IMR-90 (cell line): ENCODE data around the gene PSMB11. TPM values are rescaled to one million over a fixed set of nuclear protein-coding genes. Genes with fewer than 3 reads are reported as not detected.

Experiments
- ATAC-seq: fragments of 200-7000 bp; cut with Tn5 transposase; 2 replicates; pipeline ENCODE4 v1.9.1; 2020; ENCODE audit warnings: low read depth, mild to moderate bottlenecking, moderate library complexity
- BruUV-seq: library from RNA; stranded (reverse); fragments of 400-500 nt; replicated peaks from 2 replicates; lab custom pipeline; 2021; lab: Mats Ljungman, UMichigan
- CTCF ChIA-PET: fragments of 300-600 bp; formaldehyde crosslinking; extraction: SDS; loops from one replicate; lab custom pipeline; 2021; ENCODE audit warnings: antibody characterized with exemption; lab: Yijun Ruan, JAX
- POLR2A ChIA-PET: fragments of 300-600 bp; sonication (Branson Sonifier 250); formaldehyde crosslinking; loops from one replicate; lab custom pipeline; 2022; ENCODE audit warnings: antibody characterized with exemption; ENCODE audit not compliant: unreplicated experiment; lab: Charles Lee
- DNase-seq: peaks from one replicate; pipeline ENCODE4 v3.0.0; 2013
- H2AFZ ChIP-seq: replicated peaks from 2 replicates; pipeline ENCODE3; 2013; ENCODE audit warnings: low read length, mild to moderate bottlenecking; ENCODE audit not compliant: poor library complexity
- H2AK5ac ChIP-seq: 2 replicates; pipeline ENCODE4 v1.6.1; 2013; ENCODE audit warnings: low read depth, low read length, inconsistent platforms
- H2AK9ac ChIP-seq: replicated peaks from 2 replicates; pipeline ENCODE3; 2013; ENCODE audit warnings: mild to moderate bottlenecking, low read depth, low read length, moderate library complexity; ENCODE audit not compliant: poor library complexity
- H2BK120ac ChIP-seq: 2 replicates; pipeline ENCODE4 v1.6.1; 2013; ENCODE audit warnings: low read depth, low read length, inconsistent platforms
- H2BK15ac ChIP-seq: 3 replicates; pipeline ENCODE4 v1.6.1; 2013; ENCODE audit warnings: low read depth, low read length, inconsistent platforms
- H2BK20ac ChIP-seq: 2 replicates; pipeline ENCODE4 v1.6.1; 2013; ENCODE audit warnings: low read depth, mild to moderate bottlenecking, inconsistent platforms, low read length, moderate library complexity
- H2BK5ac ChIP-seq: 2 replicates; pipeline ENCODE4 v1.6.1; 2013; ENCODE audit warnings: mild to moderate bottlenecking, low read depth, low read length, inconsistent platforms; ENCODE audit not compliant: poor library complexity, severe bottlenecking
- H3K14ac ChIP-seq: replicated peaks from 2 replicates; pipeline ENCODE4 v1.6.1; 2013; ENCODE audit warnings: low read depth, low read length, inconsistent platforms
- H3K18ac ChIP-seq: 2 replicates; pipeline ENCODE4 v1.6.1; 2013; ENCODE audit warnings: low read depth, low read length, control low read depth
- H3K23ac ChIP-seq: 2 replicates; pipeline ENCODE4 v1.6.1; 2013; ENCODE audit warnings: low read depth, low read length, inconsistent platforms
- H3K27ac ChIP-seq: 2 replicates; pipeline ENCODE4 v1.5.1; 2013; ENCODE audit warnings: mild to moderate bottlenecking, control low read depth, low read length; ENCODE audit not compliant: insufficient read depth
- H3K27me3 ChIP-seq: 2 replicates; pipeline ENCODE4 v1.6.1; 2013; ENCODE audit warnings: low read length; ENCODE audit not compliant: control insufficient read depth, insufficient read depth
- H3K36me3 ChIP-seq: 2 replicates; pipeline ENCODE4 v1.6.1; 2013; ENCODE audit warnings: low read length, mixed read lengths; ENCODE audit not compliant: control insufficient read depth, insufficient read depth
- H3K4ac ChIP-seq: 2 replicates; pipeline ENCODE4 v1.6.1; 2013; ENCODE audit warnings: low read depth, low read length, inconsistent platforms
- H3K4me1 ChIP-seq: 2 replicates; pipeline ENCODE4 v1.6.1; 2013; ENCODE audit warnings: low read length, mixed read lengths; ENCODE audit not compliant: control insufficient read depth, insufficient read depth
- H3K4me2 ChIP-seq: 2 replicates; pipeline ENCODE4 v1.6.1; 2013; ENCODE audit warnings: low read depth, mild to moderate bottlenecking, control low read depth, low read length, moderate library complexity
- H3K4me3 ChIP-seq: 2 replicates; pipeline ENCODE4 v1.5.1; 2013; ENCODE audit warnings: low read depth, mild to moderate bottlenecking, control low read depth, low read length, moderate library complexity; ENCODE audit not compliant: insufficient read depth
- H3K56ac ChIP-seq: 2 replicates; pipeline ENCODE4 v1.6.1; 2013; ENCODE audit warnings: low read length, inconsistent platforms; ENCODE audit not compliant: insufficient read depth; ENCODE audit errors: extremely low read depth
- H3K79me1 ChIP-seq, 2 experiments: 2 replicates each; pipeline ENCODE4 v1.6.1; 2013; ENCODE audit warnings: low read length in 2 of 2, inconsistent platforms in 1 of 2, low read depth in 1 of 2
- H3K9ac ChIP-seq: 2 replicates; pipeline ENCODE4 v1.6.1; 2013; ENCODE audit warnings: low read depth, low read length, control low read depth
- H3K9me1 ChIP-seq: 2 replicates; pipeline ENCODE4 v1.6.1; 2013; ENCODE audit warnings: low read length, inconsistent platforms; ENCODE audit not compliant: insufficient read depth
- H3K9me3 ChIP-seq: 2 replicates; pipeline ENCODE4 v1.6.1; 2013; ENCODE audit warnings: low read length; ENCODE audit not compliant: control insufficient read depth, insufficient read depth
- H4K20me1 ChIP-seq: 2 replicates; pipeline ENCODE4 v1.6.1; 2013; ENCODE audit warnings: low read length, inconsistent platforms; ENCODE audit not compliant: insufficient read depth
- H4K5ac ChIP-seq: 2 replicates; pipeline ENCODE4 v1.6.1; 2013; ENCODE audit warnings: mild to moderate bottlenecking, low read depth, low read length, control low read depth
- H4K8ac ChIP-seq, 2 experiments: 2 replicates each; pipeline ENCODE4 v1.6.1; 2013; ENCODE audit warnings: low read depth in 2 of 2, low read length in 2 of 2, control low read depth in 1 of 2, inconsistent platforms in 1 of 2
- H4K91ac ChIP-seq: 2 replicates; pipeline ENCODE4 v1.6.1; 2013; ENCODE audit warnings: low read depth, low read length, inconsistent platforms; ENCODE audit not compliant: insufficient read depth
- BHLHE40 ChIP-seq: fragments of 150-350 bp; IDR thresholded peaks from 2 replicates; pipeline ENCODE4 v1.6.1; 2016; ENCODE audit warnings: mild to moderate bottlenecking, low read depth, low read length
- CEBPB ChIP-seq: IDR thresholded peaks from 2 replicates; pipeline ENCODE4 v1.6.1; 2012; ENCODE audit warnings: low read depth, low read length, improper control_type of control experiment
- CHD1 ChIP-seq: IDR thresholded peaks from 2 replicates; pipeline ENCODE4 v1.6.1; 2012; ENCODE audit warnings: low read depth, low read length, improper control_type of control experiment
- FOS ChIP-seq: fragments of 150-350 bp; IDR thresholded peaks from 2 replicates; pipeline ENCODE4 v1.6.1; 2016; ENCODE audit warnings: low read depth, low read length
- MAFK ChIP-seq: IDR thresholded peaks from 2 replicates; pipeline ENCODE4 v1.6.1; 2012; ENCODE audit warnings: low read depth, low read length, improper control_type of control experiment
- MAZ ChIP-seq: IDR thresholded peaks from 2 replicates; pipeline ENCODE4 v1.6.1; 2012; ENCODE audit warnings: low read depth, mild to moderate bottlenecking, low read length, improper control_type of control experiment, moderate library complexity, borderline replicate concordance
- MXI1 ChIP-seq: IDR thresholded peaks from 2 replicates; pipeline ENCODE4 v1.6.1; 2012; ENCODE audit warnings: low read depth, mild to moderate bottlenecking, low read length, moderate library complexity, borderline replicate concordance
- POLR2A ChIP-seq: IDR thresholded peaks from 2 replicates; pipeline ENCODE4 v1.6.1; 2012; ENCODE audit warnings: mild to moderate bottlenecking, low read depth, low read length
- RAD21 ChIP-seq: IDR thresholded peaks from 2 replicates; pipeline ENCODE4 v1.6.1; 2012; ENCODE audit warnings: low read length, improper control_type of control experiment
- RCOR1 ChIP-seq: IDR thresholded peaks from 2 replicates; pipeline ENCODE4 v1.6.1; 2012; ENCODE audit warnings: mild to moderate bottlenecking, low read length, improper control_type of control experiment; ENCODE audit not compliant: insufficient replicate concordance
- RFX5 ChIP-seq: IDR thresholded peaks from 2 replicates; pipeline ENCODE4 v1.8.0; 2012; ENCODE audit warnings: low read depth, mild to moderate bottlenecking, low read length, moderate library complexity
- SMC3 ChIP-seq: fragments of 150-350 bp; IDR thresholded peaks from 2 replicates; pipeline ENCODE4 v1.6.1; 2016; ENCODE audit warnings: low read depth, mild to moderate bottlenecking, antibody characterized with exemption, low read length, moderate library complexity
- WGBS, 2 experiments: methylation state at CpG; one replicate each; pipeline versions ENCODE4 v1.1.5 to v1.1.7; 2013; ENCODE audit warnings: missing lambda C conversion rate in 2 of 2; ENCODE audit not compliant: insufficient read length in 1 of 2; ENCODE audit errors: extremely low coverage in 2 of 2; 5-methylcytosine and 5-hydroxymethylcytosine counted together
- dilution Hi-C: fragments of 300-500 bp; cut with HindIII; formaldehyde crosslinking; loops from one replicate; pipeline ENCODE4 v1.14.3; 2018; ENCODE audit warnings: low sequenced_read_pairs; ENCODE audit not compliant: unreplicated experiment
- in situ Hi-C: fragments of 300-500 bp; cut with MboI; formaldehyde crosslinking; loops from 3 replicates; pipeline ENCODE4 v1.14.3; 2019; ENCODE audit warnings: low sequenced_read_pairs, inconsistent platforms, mixed read lengths
- intact Hi-C: fragments of 100-400 bp; cut with micrococcal nuclease; formaldehyde crosslinking; loops from 2 replicates; pipeline ENCODE4 v1.10.0; 2022
- polyA plus RNA-seq, 3 experiments: library from polyadenylated mRNA; depleted of rRNA; stranded (reverse); fragments of >200 nt; gene quantifications; 2 replicates each; pipeline ENCODE4 v1.2.3, GENCODE V29; 2012; ENCODE audit warnings: low replicate concordance in 1 of 3
- total RNA-seq: library from RNA; depleted of rRNA; stranded (reverse); fragments of >200 nt; gene quantifications from 2 replicates; pipeline ENCODE4 v1.2.3, GENCODE V29; 2012
- TF ChIP-seq, protein P1 (sequence below): fragments of 150-350 bp; IDR thresholded peaks from 2 replicates; pipeline ENCODE4 v1.6.1; 2016; ENCODE audit warnings: low read depth, mild to moderate bottlenecking, low read length, moderate library complexity, borderline replicate concordance
- TF ChIP-seq, protein P2 (sequence below): conservative IDR thresholded peaks from 2 replicates; pipeline ENCODE4 v1.5.1; 2012; ENCODE audit warnings: mild to moderate bottlenecking, low read depth, low read length, improper control_type of control experiment
- TF ChIP-seq, protein P3 (sequence below): fragments of 150-350 bp; IDR thresholded peaks from 2 replicates; pipeline ENCODE4 v1.6.1; 2017; ENCODE audit warnings: mild to moderate bottlenecking, antibody characterized with exemption, low read length, low read depth

The PSMB11 gene
- total and polyA plus RNA-seq, 2 of the 4 experiments (the other 2 are of a cell fraction), result not detected

DNA sequence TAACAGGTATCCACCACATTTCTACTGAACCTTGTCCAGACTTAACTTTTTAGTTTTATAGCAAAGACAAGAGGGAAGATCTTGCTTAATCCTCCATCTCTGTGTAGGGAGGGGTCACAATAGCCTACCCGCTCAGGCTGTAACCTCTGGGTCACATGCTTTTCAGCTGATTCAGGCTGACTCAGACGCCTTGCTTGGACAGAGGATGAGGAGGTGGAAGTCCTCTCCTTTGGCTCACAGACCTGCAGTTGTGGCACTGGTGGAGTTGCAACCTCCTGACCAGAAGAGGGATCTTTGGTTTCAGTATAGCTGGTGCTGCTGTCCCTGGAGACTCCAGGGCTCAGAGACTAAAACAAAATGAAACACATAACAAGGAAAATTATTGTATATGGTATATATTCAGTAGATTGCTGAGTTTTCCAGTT, 36.7 kb downstream of the PSMB11 start:
- H3K27me3 ChIP-seq, result no peaks in the 10 kb centered on the region
- peak overlapping the region; percentile 91 for H2BK120ac ChIP-seq
- ATAC-seq (peak; percentile 96), DNase-seq (peak; percentile 98)
- no CpG with 5 or more reads among the region's 2 CpGs for WGBS, 2 experiments
- peaks cover 14% of the 10 kb centered on the region for H3K4me1 ChIP-seq
- peak overlapping the region; percentile 56 for H4K5ac ChIP-seq
- H3K56ac ChIP-seq, result peak overlapping the region; percentile 85
- H3K79me1 ChIP-seq, result peaks cover 21 to 47% of the 10 kb centered on the region in 2 experiments
- H2AFZ ChIP-seq, result peak overlapping the region; percentile 59
- no peak overlapping the region for H3K4me3 ChIP-seq
- in situ Hi-C loops (loop anchor here (25.0 kb wide), 1 partner anchor 1059 kb away; the partner anchor contains the start of genes EMC9, FITM1, PSME1 and PSME2), intact Hi-C loops (loop anchor here (2.0 to 5.0 kb wide), 2 partner anchors 16 to 109 kb away; partner anchors contain the start of genes ACIN1 and C14orf119), dilution Hi-C loops (no loop called here)
- H4K8ac ChIP-seq, result peak overlapping the region; percentile 37 to 93
- peak overlapping the region; percentile 83; the same call in 1 of the 2 replicates for H3K23ac ChIP-seq
- ChIA-PET POLR2A (no interaction called here), CTCF (interaction anchor here (0.8 to 2.9 kb wide), 5 partner anchors 10 to 92 kb away, joined by 3 to 21 read pairs (median 8); partner anchors contain the start of genes ACIN1 and C14orf119)
- H2AK9ac ChIP-seq, result peak overlapping the region; percentile 96
- BruUV-seq, result no TSS peak
- peak overlapping the region; percentile 84 for H2BK20ac ChIP-seq
- H3K14ac ChIP-seq, result peak overlapping the region; percentile 94
- peak overlapping the region; percentile 79; the same call in 2 of the 3 replicates for H2BK15ac ChIP-seq
- H2AK5ac ChIP-seq, result peak overlapping the region; percentile 90
- H3K4me2 ChIP-seq, result peak overlapping the region; percentile 34; the same call in 1 of the 2 replicates
- peaks cover 6% of the 10 kb centered on the region for H3K9me1 ChIP-seq
- peak overlapping the region; percentile 90 for H3K27ac ChIP-seq
- H3K9me3 ChIP-seq, result no peaks in the 10 kb centered on the region
- H2BK5ac ChIP-seq, result peak overlapping the region; percentile 93
- H3K36me3 ChIP-seq, result peaks cover 46% of the 10 kb centered on the region
- H4K91ac ChIP-seq, result peak overlapping the region; percentile 91
- peak overlapping the region; percentile 71 for H3K9ac ChIP-seq
- H4K20me1 ChIP-seq, result no peaks in the 10 kb centered on the region
- peak overlapping the region; percentile 56 for H3K18ac ChIP-seq
- H3K4ac ChIP-seq, result peak overlapping the region; percentile 93
- 0 out of 2 replicates have a peak, but pooled peaks have one; percentile 10 for TF ChIP-seq SMC3
- no peak for TF ChIP-seq MXI1
- TF ChIP-seq, protein P1, sequence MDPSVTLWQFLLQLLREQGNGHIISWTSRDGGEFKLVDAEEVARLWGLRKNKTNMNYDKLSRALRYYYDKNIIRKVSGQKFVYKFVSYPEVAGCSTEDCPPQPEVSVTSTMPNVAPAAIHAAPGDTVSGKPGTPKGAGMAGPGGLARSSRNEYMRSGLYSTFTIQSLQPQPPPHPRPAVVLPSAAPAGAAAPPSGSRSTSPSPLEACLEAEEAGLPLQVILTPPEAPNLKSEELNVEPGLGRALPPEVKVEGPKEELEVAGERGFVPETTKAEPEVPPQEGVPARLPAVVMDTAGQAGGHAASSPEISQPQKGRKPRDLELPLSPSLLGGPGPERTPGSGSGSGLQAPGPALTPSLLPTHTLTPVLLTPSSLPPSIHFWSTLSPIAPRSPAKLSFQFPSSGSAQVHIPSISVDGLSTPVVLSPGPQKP, result no peak
- TF ChIP-seq BHLHE40, result no peak; the same call in 1 of the 2 replicates
- TF ChIP-seq, protein P2, sequence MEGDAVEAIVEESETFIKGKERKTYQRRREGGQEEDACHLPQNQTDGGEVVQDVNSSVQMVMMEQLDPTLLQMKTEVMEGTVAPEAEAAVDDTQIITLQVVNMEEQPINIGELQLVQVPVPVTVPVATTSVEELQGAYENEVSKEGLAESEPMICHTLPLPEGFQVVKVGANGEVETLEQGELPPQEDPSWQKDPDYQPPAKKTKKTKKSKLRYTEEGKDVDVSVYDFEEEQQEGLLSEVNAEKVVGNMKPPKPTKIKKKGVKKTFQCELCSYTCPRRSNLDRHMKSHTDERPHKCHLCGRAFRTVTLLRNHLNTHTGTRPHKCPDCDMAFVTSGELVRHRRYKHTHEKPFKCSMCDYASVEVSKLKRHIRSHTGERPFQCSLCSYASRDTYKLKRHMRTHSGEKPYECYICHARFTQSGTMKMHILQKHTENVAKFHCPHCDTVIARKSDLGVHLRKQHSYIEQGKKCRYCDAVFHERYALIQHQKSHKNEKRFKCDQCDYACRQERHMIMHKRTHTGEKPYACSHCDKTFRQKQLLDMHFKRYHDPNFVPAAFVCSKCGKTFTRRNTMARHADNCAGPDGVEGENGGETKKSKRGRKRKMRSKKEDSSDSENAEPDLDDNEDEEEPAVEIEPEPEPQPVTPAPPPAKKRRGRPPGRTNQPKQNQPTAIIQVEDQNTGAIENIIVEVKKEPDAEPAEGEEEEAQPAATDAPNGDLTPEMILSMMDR, result peak; percentile 19; the same call in 1 of the 2 replicates
- no peak for TF ChIP-seq RAD21
- TF ChIP-seq MAZ, result peak; percentile 62; the same call in 1 of the 2 replicates
- no peak for TF ChIP-seq CHD1
- peak; percentile 87 for TF ChIP-seq FOS
- TF ChIP-seq, protein P3, sequence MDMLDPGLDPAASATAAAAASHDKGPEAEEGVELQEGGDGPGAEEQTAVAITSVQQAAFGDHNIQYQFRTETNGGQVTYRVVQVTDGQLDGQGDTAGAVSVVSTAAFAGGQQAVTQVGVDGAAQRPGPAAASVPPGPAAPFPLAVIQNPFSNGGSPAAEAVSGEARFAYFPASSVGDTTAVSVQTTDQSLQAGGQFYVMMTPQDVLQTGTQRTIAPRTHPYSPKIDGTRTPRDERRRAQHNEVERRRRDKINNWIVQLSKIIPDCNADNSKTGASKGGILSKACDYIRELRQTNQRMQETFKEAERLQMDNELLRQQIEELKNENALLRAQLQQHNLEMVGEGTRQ, result peak; percentile 78; the same call in 1 of the 2 replicates
- peak; percentile 75 for TF ChIP-seq RCOR1
- peak; percentile 70; the same call in 1 of the 2 replicates for TF ChIP-seq POLR2A
- TF ChIP-seq CEBPB, result peak; percentile 96
- peak; percentile 45 for TF ChIP-seq MAFK
- no peak for TF ChIP-seq RFX5
